ENCODE data around the gene NOP14. TPM values are rescaled to one million over a fixed set of nuclear protein-coding genes. Genes with fewer than 3 reads are reported as not detected.
A peak's percentile ranks its signal among the peaks of the same experiment; 100 is the strongest.

NOP14 gene
- polyA plus RNA-seq, 1 of the 3 experiments (the other 2 are of a cell fraction): 9.8 TPM

DNA sequence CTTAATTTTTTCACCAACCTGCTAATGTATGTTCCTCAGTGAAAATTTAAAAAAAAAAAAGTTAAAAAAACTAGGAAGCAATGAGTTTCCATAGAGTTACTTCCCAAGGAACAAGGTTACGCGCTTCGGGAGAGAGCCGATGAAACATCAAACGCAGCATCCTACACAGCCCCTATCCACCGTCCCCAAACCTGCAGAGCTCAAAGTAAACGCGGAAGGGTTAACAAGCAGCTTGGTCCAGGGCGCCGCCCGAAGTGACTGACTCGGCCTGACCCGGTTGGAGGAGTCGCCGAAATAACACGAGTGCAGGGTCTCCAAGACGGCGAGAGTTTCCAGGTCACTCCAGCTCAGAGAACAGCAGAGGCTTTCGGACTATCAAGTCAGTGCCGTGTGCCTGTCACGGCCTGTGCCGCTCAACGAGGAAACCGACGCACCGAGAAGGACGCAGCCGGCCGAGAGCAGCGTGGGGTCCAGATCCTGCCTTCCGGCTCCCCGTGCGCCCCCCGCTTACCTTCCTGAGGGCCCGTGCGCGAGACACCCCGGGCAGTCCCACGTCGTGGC is 512 bp downstream of the NOP14 start:
- H3K4me3 ChIP-seq (ENCODE audit: low read depth in 2 of 2, low read length in 1 of 2): peak overlapping the region; percentile 91 to 92
- peaks cover 25% of the 10 kb centered on the region for H4K20me1 ChIP-seq (ENCODE audit: insufficient read depth)
- H3K4me1 ChIP-seq (ENCODE audit: control insufficient read depth in 1 of 2, insufficient read depth in 2 of 2, low read depth in 1 of 2, low read length in 1 of 2): peaks cover 4 to 17% of the 10 kb centered on the region in 2 experiments; a peak in 2 of 4 replicates
- 1% methylated on average over 16 of the region's 40 CpGs for WGBS (ENCODE audit: low lambda C conversion rate)
- peak overlapping the region; percentile 91 for H3K4me2 ChIP-seq
- ChIA-PET POLR2A (interaction anchor here (0.7 to 1.8 kb wide), 5 partner anchors 11 to 164 kb away, joined by 3 to 5 read pairs (median 3); no protein-coding TSS in a partner anchor), CTCF (interaction anchor here (0.7 to 4.9 kb wide), 11 partner anchors 9 to 82 kb away, joined by 3 to 45 read pairs (median 5); no protein-coding TSS in a partner anchor)
- H3K27me3 ChIP-seq (ENCODE audit: insufficient read depth): no peaks in the 10 kb centered on the region
- H3F3A ChIP-seq (replicated peaks; ENCODE audit: insufficient read depth): peaks cover 4% of the 10 kb centered on the region
- H2AFZ ChIP-seq (ENCODE audit: low read depth): peak overlapping the region; percentile 83; the same call in 1 of the 2 replicates
- no peaks in the 10 kb centered on the region for H3K9me2 ChIP-seq
- TF ChIP-seq POLR2AphosphoS5 (IDR thresholded peaks at IDR 0.05; ENCODE audit: low read depth, low read length): no peak
- no peak for TF ChIP-seq RAD21 (IDR thresholded peaks at IDR 0.05; ENCODE audit: low read length)
- no peaks in the 10 kb centered on the region for H3K9me3 ChIP-seq
- peaks cover 48% of the 10 kb centered on the region for H3K79me2 ChIP-seq (ENCODE audit: insufficient read depth)
- H3K27ac ChIP-seq (ENCODE audit: low read depth in 2 of 2, low read length in 1 of 2): peak overlapping the region; percentile 61 to 73
- H3K36me3 ChIP-seq (replicated peaks in 1 of 2; ENCODE audit: control insufficient read depth in 1 of 2, insufficient read depth in 2 of 2, low read length in 1 of 2): peaks cover 0 to 14% of the 10 kb centered on the region in 2 experiments
- no peak for DNase-seq
- peak overlapping the region; percentile 89 for H3K9ac ChIP-seq

DNA sequence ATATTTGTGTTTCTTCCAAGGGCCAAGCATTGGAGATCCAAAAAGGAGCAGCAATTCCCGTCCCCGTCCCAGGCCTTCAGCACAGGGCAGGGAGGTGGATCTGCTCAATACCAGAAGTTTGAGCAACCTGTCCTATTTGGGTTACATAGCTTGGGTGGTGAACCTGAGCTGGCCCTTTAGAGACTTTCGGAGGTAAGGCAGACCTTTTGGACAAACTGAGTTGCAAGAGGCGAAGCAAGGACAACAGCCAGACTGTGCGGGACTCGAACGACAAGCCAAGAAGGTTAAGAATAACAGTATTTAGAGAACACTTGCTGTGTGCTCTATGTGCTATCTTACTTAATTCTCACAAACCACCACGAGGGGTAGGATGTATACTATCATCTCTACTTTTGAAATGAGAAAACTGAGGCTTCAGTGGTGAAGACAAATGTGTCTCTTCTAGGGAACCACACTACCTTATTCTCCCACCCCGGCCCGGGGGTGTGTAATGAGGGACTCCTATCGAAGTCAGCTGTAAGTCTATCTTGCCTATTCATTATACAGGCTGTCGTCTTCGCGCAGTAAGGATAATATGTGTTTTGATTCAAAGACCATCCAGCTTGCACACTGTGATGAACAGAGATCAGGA is 1.3 kb downstream of the NOP14 start:
- H3K4me3 ChIP-seq (ENCODE audit: low read depth in 2 of 2, low read length in 1 of 2): peak overlapping the region; percentile 91 to 92
- H3K9me2 ChIP-seq: no peaks in the 10 kb centered on the region
- no peaks in the 10 kb centered on the region for H3K9me3 ChIP-seq
- H3K9ac ChIP-seq: peak overlapping the region; percentile 89
- WGBS (ENCODE audit: low lambda C conversion rate): 34% methylated on average over 14 of the region's 14 CpGs
- no peaks in the 10 kb centered on the region for H3K27me3 ChIP-seq (ENCODE audit: insufficient read depth)
- H4K20me1 ChIP-seq (ENCODE audit: insufficient read depth): peaks cover 26% of the 10 kb centered on the region
- TF ChIP-seq, protein P1, sequence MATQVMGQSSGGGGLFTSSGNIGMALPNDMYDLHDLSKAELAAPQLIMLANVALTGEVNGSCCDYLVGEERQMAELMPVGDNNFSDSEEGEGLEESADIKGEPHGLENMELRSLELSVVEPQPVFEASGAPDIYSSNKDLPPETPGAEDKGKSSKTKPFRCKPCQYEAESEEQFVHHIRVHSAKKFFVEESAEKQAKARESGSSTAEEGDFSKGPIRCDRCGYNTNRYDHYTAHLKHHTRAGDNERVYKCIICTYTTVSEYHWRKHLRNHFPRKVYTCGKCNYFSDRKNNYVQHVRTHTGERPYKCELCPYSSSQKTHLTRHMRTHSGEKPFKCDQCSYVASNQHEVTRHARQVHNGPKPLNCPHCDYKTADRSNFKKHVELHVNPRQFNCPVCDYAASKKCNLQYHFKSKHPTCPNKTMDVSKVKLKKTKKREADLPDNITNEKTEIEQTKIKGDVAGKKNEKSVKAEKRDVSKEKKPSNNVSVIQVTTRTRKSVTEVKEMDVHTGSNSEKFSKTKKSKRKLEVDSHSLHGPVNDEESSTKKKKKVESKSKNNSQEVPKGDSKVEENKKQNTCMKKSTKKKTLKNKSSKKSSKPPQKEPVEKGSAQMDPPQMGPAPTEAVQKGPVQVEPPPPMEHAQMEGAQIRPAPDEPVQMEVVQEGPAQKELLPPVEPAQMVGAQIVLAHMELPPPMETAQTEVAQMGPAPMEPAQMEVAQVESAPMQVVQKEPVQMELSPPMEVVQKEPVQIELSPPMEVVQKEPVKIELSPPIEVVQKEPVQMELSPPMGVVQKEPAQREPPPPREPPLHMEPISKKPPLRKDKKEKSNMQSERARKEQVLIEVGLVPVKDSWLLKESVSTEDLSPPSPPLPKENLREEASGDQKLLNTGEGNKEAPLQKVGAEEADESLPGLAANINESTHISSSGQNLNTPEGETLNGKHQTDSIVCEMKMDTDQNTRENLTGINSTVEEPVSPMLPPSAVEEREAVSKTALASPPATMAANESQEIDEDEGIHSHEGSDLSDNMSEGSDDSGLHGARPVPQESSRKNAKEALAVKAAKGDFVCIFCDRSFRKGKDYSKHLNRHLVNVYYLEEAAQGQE (IDR thresholded peaks at IDR 0.05; ENCODE audit: low read depth, low read length): no peak
- TF ChIP-seq ELF1 (IDR thresholded peaks at IDR 0.05) (no peak), SIN3A (IDR thresholded peaks at IDR 0.05; ENCODE audit: borderline replicate concordance, low read depth, low read length) (no peak), CHD2 (IDR thresholded peaks at IDR 0.05; ENCODE audit: low read length, partially characterized antibody) (no peak), NRF1 (IDR thresholded peaks at IDR 0.05; ENCODE audit: low read depth, low read length) (no peak), TAF1 (IDR thresholded peaks at IDR 0.05; ENCODE audit: borderline replicate concordance, low read depth, low read length) (no peak), NFIC (IDR thresholded peaks at IDR 0.05; ENCODE audit: borderline replicate concordance) (no peak), SMC3 (IDR thresholded peaks at IDR 0.05; ENCODE audit: low read depth, low read length) (no peak), MXI1 (IDR thresholded peaks at IDR 0.05; ENCODE audit: low read depth, low read length) (peak; percentile 41; the same call in 1 of the 2 replicates), RXRA (IDR thresholded peaks at IDR 0.05; ENCODE audit: borderline replicate concordance, low read depth) (no peak)
- TF ChIP-seq, protein P2, sequence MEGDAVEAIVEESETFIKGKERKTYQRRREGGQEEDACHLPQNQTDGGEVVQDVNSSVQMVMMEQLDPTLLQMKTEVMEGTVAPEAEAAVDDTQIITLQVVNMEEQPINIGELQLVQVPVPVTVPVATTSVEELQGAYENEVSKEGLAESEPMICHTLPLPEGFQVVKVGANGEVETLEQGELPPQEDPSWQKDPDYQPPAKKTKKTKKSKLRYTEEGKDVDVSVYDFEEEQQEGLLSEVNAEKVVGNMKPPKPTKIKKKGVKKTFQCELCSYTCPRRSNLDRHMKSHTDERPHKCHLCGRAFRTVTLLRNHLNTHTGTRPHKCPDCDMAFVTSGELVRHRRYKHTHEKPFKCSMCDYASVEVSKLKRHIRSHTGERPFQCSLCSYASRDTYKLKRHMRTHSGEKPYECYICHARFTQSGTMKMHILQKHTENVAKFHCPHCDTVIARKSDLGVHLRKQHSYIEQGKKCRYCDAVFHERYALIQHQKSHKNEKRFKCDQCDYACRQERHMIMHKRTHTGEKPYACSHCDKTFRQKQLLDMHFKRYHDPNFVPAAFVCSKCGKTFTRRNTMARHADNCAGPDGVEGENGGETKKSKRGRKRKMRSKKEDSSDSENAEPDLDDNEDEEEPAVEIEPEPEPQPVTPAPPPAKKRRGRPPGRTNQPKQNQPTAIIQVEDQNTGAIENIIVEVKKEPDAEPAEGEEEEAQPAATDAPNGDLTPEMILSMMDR (IDR thresholded peaks at IDR 0.05): peak; percentile 17
- TF ChIP-seq, protein P3, sequence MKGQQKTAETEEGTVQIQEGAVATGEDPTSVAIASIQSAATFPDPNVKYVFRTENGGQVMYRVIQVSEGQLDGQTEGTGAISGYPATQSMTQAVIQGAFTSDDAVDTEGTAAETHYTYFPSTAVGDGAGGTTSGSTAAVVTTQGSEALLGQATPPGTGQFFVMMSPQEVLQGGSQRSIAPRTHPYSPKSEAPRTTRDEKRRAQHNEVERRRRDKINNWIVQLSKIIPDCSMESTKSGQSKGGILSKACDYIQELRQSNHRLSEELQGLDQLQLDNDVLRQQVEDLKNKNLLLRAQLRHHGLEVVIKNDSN (IDR thresholded peaks at IDR 0.05; ENCODE audit: borderline replicate concordance, low read depth): no peak
- no peak overlapping the region for H2AFZ ChIP-seq (ENCODE audit: low read depth)
- CTCF ChIA-PET: interaction anchor here (0.7 to 2.0 kb wide), 5 partner anchors 10 to 75 kb away, joined by 3 to 7 read pairs (median 4); no protein-coding TSS in a partner anchor
- POLR2A ChIA-PET: interaction anchor here (1.1 to 1.8 kb wide), 2 partner anchors 117 to 143 kb away, joined by 4 to 5 read pairs; no protein-coding TSS in a partner anchor
- peak overlapping the region in 1 of 2 experiments; percentile 61; a peak in 3 of 4 replicates for H3K27ac ChIP-seq (ENCODE audit: low read depth in 2 of 2, low read length in 1 of 2)
- DNase-seq: peak; percentile 34
- peaks cover 56% of the 10 kb centered on the region for H3K79me2 ChIP-seq (ENCODE audit: insufficient read depth)
- H3F3A ChIP-seq (replicated peaks; ENCODE audit: insufficient read depth): peaks cover 4% of the 10 kb centered on the region
- peaks cover 7 to 20% of the 10 kb centered on the region in 2 experiments for H3K36me3 ChIP-seq (replicated peaks in 1 of 2; ENCODE audit: control insufficient read depth in 1 of 2, insufficient read depth in 2 of 2, low read length in 1 of 2)
- peaks cover 4 to 17% of the 10 kb centered on the region in 2 experiments; a peak in 2 of 4 replicates for H3K4me1 ChIP-seq (ENCODE audit: control insufficient read depth in 1 of 2, insufficient read depth in 2 of 2, low read depth in 1 of 2, low read length in 1 of 2)
- peak overlapping the region; percentile 91 for H3K4me2 ChIP-seq

All from SK-N-SH (cell line).